K562 (cell line): ENCODE results near the gene GUCY2D. TPM values are rescaled to one million over a fixed set of nuclear protein-coding genes. Genes with fewer than 3 reads are reported as not detected.
A peak's percentile ranks its signal among the peaks of the same experiment; 100 is the strongest.

Experiments
- ATAC-seq: fragments of 200-7000 bp; cut with Tn5 transposase; 3 replicates; pipeline ENCODE4 v1.9.1; 2020; ENCODE audit warnings: moderate library complexity
- BruUV-seq: library from RNA; stranded (reverse); fragments of 400-500 nt; replicated peaks from 2 replicates; lab custom pipeline; 2021; lab: Mats Ljungman, UMichigan
- CTCF ChIA-PET: fragments of 300-600 bp; formaldehyde crosslinking; extraction: SDS; loops from one replicate; lab custom pipeline; 2021; ENCODE audit warnings: low intra/inter-chr PET ratio; lab: Yijun Ruan, JAX
- POLR2A ChIA-PET: fragments of 300-600, 350-650 bp; sonication (Branson Sonifier 250); formaldehyde crosslinking; extraction: SDS; loops from one replicate; lab custom pipeline; 2021; ENCODE audit warnings: antibody characterized with exemption, inconsistent platforms; lab: Yijun Ruan, JAX
- DNase-seq, 4 experiments: peaks; one replicate each; pipeline versions ENCODE4 v3.0.0 to v3.0.0-alpha.2; 2011 to 2018; ENCODE audit warnings: low spot score in 3 of 4, mixed read lengths in 3 of 4; ENCODE audit errors: extremely low read depth in 1 of 4
- FAIRE-seq: peaks from 2 replicates; lab custom pipeline; 2011; peaks lifted over from hg19 to GRCh38; lab: Jason Lieb, UNC
- H2AFZ ChIP-seq: 2 replicates; pipeline ENCODE4 v1.6.0; 2011; ENCODE audit warnings: low read depth, low read length, control low read depth, inconsistent platforms
- H3K27ac ChIP-seq: fragments of 200-600 bp; 3 replicates; pipeline ENCODE4 v1.8.0; 2011; ENCODE audit warnings: low read depth, mild to moderate bottlenecking, control low read depth, inconsistent platforms, low read length, moderate library complexity, mixed read lengths; ENCODE audit errors: extremely low read depth
- H3K27me3 ChIP-seq, 2 experiments: fragments of 300-600 bp in 1 of 2; 2 replicates in 1 of 2; 3 replicates in 1 of 2; pipeline versions ENCODE4 v1.6.0 to v1.8.0; 2011; ENCODE audit warnings: inconsistent platforms in 2 of 2, low read length in 2 of 2, mild to moderate bottlenecking in 1 of 2, mixed read lengths in 1 of 2, moderate library complexity in 1 of 2; ENCODE audit not compliant: control insufficient read depth in 2 of 2, insufficient read depth in 2 of 2
- H3K36me3 ChIP-seq: fragments of 300-600 bp; 3 replicates; pipeline ENCODE4 v1.8.0; 2011; ENCODE audit warnings: mild to moderate bottlenecking, low read length, inconsistent platforms; ENCODE audit not compliant: control insufficient read depth, insufficient read depth
- H3K4me1 ChIP-seq, 2 experiments: fragments of 200-600 bp in 1 of 2; replicated peaks in 1 of 2; 2 replicates in 1 of 2; 3 replicates in 1 of 2; pipeline versions ENCODE4 v1.5.1 to v1.8.0; 2011; ENCODE audit warnings: inconsistent platforms in 2 of 2, low read length in 2 of 2, mild to moderate bottlenecking in 1 of 2, mixed read lengths in 1 of 2, moderate library complexity in 1 of 2; ENCODE audit not compliant: control insufficient read depth in 2 of 2, insufficient read depth in 2 of 2
- H3K4me2 ChIP-seq: 2 replicates; pipeline ENCODE4 v1.6.1; 2011; ENCODE audit warnings: low read length, control low read depth, inconsistent platforms, mixed read lengths; ENCODE audit not compliant: insufficient read depth
- H3K4me3 ChIP-seq: fragments of 200-600 bp; sonication (generic), shearing (Covaris generic); 2 replicates; pipeline ENCODE4 v1.5.1; 2016; ENCODE audit warnings: control low read depth, inconsistent platforms
- H3K79me2 ChIP-seq: fragments of 200-600 bp; 3 replicates; pipeline ENCODE4 v1.8.0; 2011; ENCODE audit warnings: low read length, inconsistent platforms; ENCODE audit not compliant: control insufficient read depth, insufficient read depth
- H3K9ac ChIP-seq, 2 experiments: 2 replicates each; pipeline versions ENCODE4 v1.6.0 to v1.6.1; 2011; ENCODE audit warnings: low read depth in 2 of 2, low read length in 2 of 2, control low read depth in 1 of 2, inconsistent platforms in 1 of 2, mild to moderate bottlenecking in 1 of 2, mixed read lengths in 1 of 2; ENCODE audit not compliant: insufficient read depth in 1 of 2
- H3K9me1 ChIP-seq: one replicate; pipeline ENCODE4 v1.6.0; 2011; ENCODE audit warnings: inconsistent platforms, mild to moderate bottlenecking, low read length, moderate library complexity; ENCODE audit not compliant: control insufficient read depth, insufficient read depth
- H3K9me3 ChIP-seq: replicated peaks from 2 replicates; pipeline ENCODE4 v1.5.1; 2011; ENCODE audit warnings: low read depth, low read length, inconsistent platforms; ENCODE audit not compliant: control insufficient read depth, insufficient read depth
- H4K20me1 ChIP-seq: replicated peaks from 2 replicates; pipeline ENCODE4 v1.6.1; 2011; ENCODE audit warnings: low read length, inconsistent platforms, mixed read lengths; ENCODE audit not compliant: control insufficient read depth, insufficient read depth
- BDP1 ChIP-seq: IDR thresholded peaks from 3 replicates; pipeline ENCODE4 v1.6.1; 2011; ENCODE audit not compliant: insufficient read length, insufficient read depth
- CEBPB ChIP-seq: fragments of 450-650 bp; IDR thresholded peaks from 2 replicates; pipeline ENCODE4 v1.6.1; 2016; ENCODE audit warnings: missing genetic modification characterization, missing compliant biosample characterization
- CTCF ChIP-seq, 3 experiments: IDR thresholded peaks in 2 of 3; conservative IDR thresholded peaks in 1 of 3; 2 replicates each; pipeline ENCODE4 v1.5.1; 2011 to 2012; ENCODE audit warnings: low read length in 3 of 3, mild to moderate bottlenecking in 3 of 3, control low read depth in 2 of 3, improper control_type of control experiment in 1 of 3, inconsistent platforms in 1 of 3, low read depth in 1 of 3, mixed read lengths in 1 of 3, moderate library complexity in 1 of 3; ENCODE audit not compliant: insufficient read depth in 2 of 3
- HES1 ChIP-seq: fragments of 450-650 bp; IDR thresholded peaks from 2 replicates; pipeline ENCODE4 v1.6.1; 2016; ENCODE audit warnings: low read depth, mild to moderate bottlenecking, moderate library complexity
- KLF1 ChIP-seq: fragments of 450-650 bp; IDR thresholded peaks from 2 replicates; pipeline ENCODE4 v1.6.1; 2016; ENCODE audit warnings: missing genetic modification characterization, missing compliant biosample characterization
- MAFG ChIP-seq: fragments of 450-650 bp; conservative IDR thresholded peaks from 2 replicates; pipeline ENCODE4 v1.6.1; 2016; ENCODE audit warnings: missing genetic modification characterization, missing compliant biosample characterization
- NKRF ChIP-seq: fragments of 450-650 bp; IDR thresholded peaks from 2 replicates; pipeline ENCODE4 v1.6.1; 2016; ENCODE audit warnings: borderline replicate concordance
- STAT5A ChIP-seq: IDR thresholded peaks from 2 replicates; pipeline ENCODE4 v1.6.1; 2012; ENCODE audit warnings: low read length, inconsistent platforms, borderline replicate concordance
- USF1 ChIP-seq: sonication (generic); formaldehyde crosslinking; IDR thresholded peaks from 2 replicates; pipeline ENCODE4 v1.9.0; 2022; ENCODE audit warnings: mild to moderate bottlenecking, missing genetic modification reagents
- ZMIZ1 ChIP-seq, 2 experiments: fragments of 150-350 bp in 1 of 2; IDR thresholded peaks; 2 replicates each; pipeline ENCODE4 v1.6.1; 2012 to 2016; ENCODE audit warnings: low read depth in 2 of 2, low read length in 2 of 2, mild to moderate bottlenecking in 1 of 2, moderate library complexity in 1 of 2
- WGBS: fragments of 100-300 bp; shearing (Covaris generic); methylation state at CpG from one replicate; pipeline ENCODE4 v1.1.6; 2016; ENCODE audit warnings: low coverage, mixed read lengths; ENCODE audit not compliant: insufficient coverage; ENCODE audit errors: missing lambda C conversion rate; 5-methylcytosine and 5-hydroxymethylcytosine counted together
- in situ Hi-C: fragments of 300-500 bp; cut with MboI; formaldehyde crosslinking; loops from 4 replicates; pipeline ENCODE4 v1.15.0; 2018; ENCODE audit warnings: inconsistent platforms, mixed read lengths
- intact Hi-C: fragments of 100-400 bp; cut with micrococcal nuclease; formaldehyde crosslinking; loops from 2 replicates; pipeline ENCODE4 v1.14.2; 2022
- polyA plus RNA-seq, 8 experiments: library from polyadenylated mRNA; depleted of rRNA in 4 of 8; stranded (reverse) in 5 of 8; unstranded in 3 of 8; fragments of >200 nt; fragmentation: Nextera tagmentation in 2 of 8; fragmentation: Illumina TruSeq in 1 of 8; extraction: Ambion mirVana in 2 of 8; extraction: Trizol in 1 of 8; gene quantifications; 2 replicates each; pipeline versions ENCODE4 v1.2.1 to v1.2.3, GENCODE V29; 2011 to 2014; ENCODE audit warnings: inconsistent platforms in 1 of 8, missing spikeins in 1 of 8
- total RNA-seq, 7 experiments: library from RNA; depleted of rRNA in 6 of 7; stranded (reverse); fragments of >200 nt in 6 of 7; fragmentation: Illumina TruSeq in 2 of 7; extraction: Trizol in 2 of 7; gene quantifications; 2 replicates each; pipeline versions ENCODE4 v1.2.1 to v1.2.3, GENCODE V29; 2011 to 2021; ENCODE audit warnings: low replicate concordance in 1 of 7

The GUCY2D gene
- total and polyA plus RNA-seq, 9 of the 15 experiments (the other 6 are each of a cell fraction or from before 2014, with no cell fraction given): 0.05 TPM; not detected in 8

GRCh38 chr17:8057691-8058114 is 55.3 kb downstream of the GUCY2D start:
- in situ Hi-C loops (loop anchor here (5.0 to 25.0 kb wide), 3 partner anchors 145 to 930 kb away; partner anchors contain the start of gene MFSD6L), intact Hi-C loops (loop anchor here (1.0 to 10.0 kb wide), 4 partner anchors 41 to 314 kb away; no protein-coding TSS in a partner anchor)
- FAIRE-seq: peak; percentile 96
- Histone ChIP-seq H3K4me1 (no peaks in the 10 kb centered on the region; a peak in 2 of 5 replicates), H3K9me3 (no peaks in the 10 kb centered on the region), H3K27ac (no peak overlapping the region), H3K36me3 (no peaks in the 10 kb centered on the region), H4K20me1 (no peaks in the 10 kb centered on the region), H2AFZ (peak overlapping the region; percentile 87), H3K4me3 (no peak overlapping the region), H3K9ac (no peak overlapping the region), H3K27me3 (0 out of 5 replicates have a peak, but pooled peaks cover 0 to 3% of the 10 kb centered on the region in 2 experiments), H3K79me2 (no peaks in the 10 kb centered on the region), H3K9me1 (no peaks in the 10 kb centered on the region), H3K4me2 (peak overlapping the region; percentile 27)
- peak; percentile 52 to 76 (median 62) for DNase-seq
- ChIA-PET POLR2A (interaction anchor here (0.9 to 1.3 kb wide), 2 partner anchors 222 to 371 kb away, joined by 4 to 5 read pairs; partner anchors contain the start of gene TP53), CTCF (interaction anchor here (0.6 to 3.4 kb wide), 4 partner anchors 40 to 314 kb away, joined by 4 to 17 read pairs (median 12); no protein-coding TSS in a partner anchor)
- WGBS: 5% methylated on average over 14 of the region's 14 CpGs
- no TSS peak for BruUV-seq
- peak; percentile 90 for ATAC-seq
- TF ChIP-seq KLF1: no peak
- no peak for TF ChIP-seq USF1 (CRISPR knock-in tag)
- no peak for TF ChIP-seq MAFG
- no peak for TF ChIP-seq HES1
- TF ChIP-seq STAT5A: no peak
- no peak for TF ChIP-seq BDP1
- TF ChIP-seq CEBPB (tag): peak; percentile 37; the same call in 1 of the 2 replicates
- TF ChIP-seq CTCF (IDR thresholded peaks at IDR 0.05 in 2 of 3, conservative IDR thresholded peaks at IDR 0.05 in 1 of 3; ENCODE audit: insufficient read depth in 2 of 3, low read depth in 1 of 3, low read length in 3 of 3): peak; percentile 75 to 80 (median 78)
- TF ChIP-seq ZMIZ1 (IDR thresholded peaks at IDR 0.05; ENCODE audit: low read depth in 2 of 2, low read length in 2 of 2): no peak
- peak; percentile 47; the same call in 1 of the 2 replicates for TF ChIP-seq NKRF
